GM19043 (cell line): ENCODE measurements around the gene FADS1.

Experiments
- ATAC-seq: cut with Tn5 transposase; IDR thresholded peaks from one replicate; pipeline ENCODE4 v1.9.1; 2021; ENCODE audit warnings: low read depth; ENCODE audit not compliant: unreplicated experiment

Gene FADS1

GRCh38 chr11:61765550-61766253 lies 51.1 kb downstream of the FADS1 start:
- ATAC-seq = no peak

- no peak for ATAC-seq
Measured at GRCh38 chr11:61764606-61765260, 52.1 kb downstream of the FADS1 start.

GRCh38 chr11:61763930-61764605 lies 52.7 kb downstream of the FADS1 start:
- no peak for ATAC-seq

GRCh38 chr11:61762798-61763197 lies 54.0 kb downstream of the FADS1 start:
- ATAC-seq = no peak

- ATAC-seq = no peak
Measured at GRCh38 chr11:61762223-61762615, 54.6 kb downstream of the FADS1 start.

GRCh38 chr11:61761440-61762222 lies 55.2 kb downstream of the FADS1 start:
- no peak for ATAC-seq

- ATAC-seq = no peak
Measured at GRCh38 chr11:61760946-61761345, 55.9 kb downstream of the FADS1 start.

- no peak for ATAC-seq
Measured at GRCh38 chr11:61757213-61757862, 59.5 kb downstream of the FADS1 start.

GRCh38 chr11:61756452-61757212 lies 60.2 kb downstream of the FADS1 start:
- ATAC-seq = no peak

GRCh38 chr11:61756147-61756451 lies 60.7 kb downstream of the FADS1 start:
- no peak for ATAC-seq

- no peak for ATAC-seq
Measured at GRCh38 chr11:61754534-61755482, 62.0 kb downstream of the FADS1 start.

GRCh38 chr11:61753672-61754071 lies 63.1 kb downstream of the FADS1 start:
- ATAC-seq = no peak

GRCh38 chr11:61752925-61753521 lies 63.8 kb downstream of the FADS1 start:
- ATAC-seq = no peak

- ATAC-seq = no peak
Measured at GRCh38 chr11:61752117-61752924, 64.5 kb downstream of the FADS1 start, which contains the start of gene MYRF. Gene MYRF, plus strand, starts transcription at chr11:61752636. Its CDS starts 109 bp downstream, at chr11:61752745.

GRCh38 chr11:61751384-61751783 lies 65.4 kb downstream of the FADS1 start:
- ATAC-seq = no peak

- ATAC-seq = no peak
Measured at GRCh38 chr11:61750631-61751273, 66.1 kb downstream of the FADS1 start.
